HEK293 (cell line): Measurements from ENCODE around the gene RFNG.
A peak's percentile ranks its signal among the peaks of the same experiment; 100 is the strongest.

ENCODE experiments used
- CTCF ChIA-PET: fragments of 350-600 bp; formaldehyde crosslinking; extraction: SDS; loops from one replicate; lab custom pipeline; 2021; ENCODE audit warnings: antibody characterized with exemption; lab: Yijun Ruan, JAX
- POLR2A ChIA-PET: fragments of 300-600 bp; formaldehyde crosslinking; extraction: SDS; loops from one replicate; lab custom pipeline; 2020; ENCODE audit warnings: antibody characterized with exemption, inconsistent platforms; lab: Yijun Ruan, JAX
- H3K27ac ChIP-seq: fragments of 200-500 bp; sonication (Bioruptor generic); 2 replicates; pipeline ENCODE4 v1.5.1; 2014; ENCODE audit warnings: low read depth, low read length, control low read depth, inconsistent platforms; ENCODE audit errors: extremely low read depth
- H3K36me3 ChIP-seq, 2 experiments: fragments of 200-500 bp in 1 of 2; sonication (Bioruptor generic) in 1 of 2; 1 replicate in 1 of 2; 2 replicates in 1 of 2; pipeline ENCODE4 v1.5.1; 2014 to 2017; ENCODE audit warnings: inconsistent platforms in 2 of 2, low read length in 2 of 2; ENCODE audit not compliant: control insufficient read depth in 2 of 2, insufficient read depth in 1 of 2
- H3K4me1 ChIP-seq: fragments of 200-500 bp; sonication (Bioruptor generic); 2 replicates; pipeline ENCODE4 v1.5.1; 2014; ENCODE audit warnings: mild to moderate bottlenecking, low read length, inconsistent platforms; ENCODE audit not compliant: control insufficient read depth, insufficient read depth
- H3K4me3 ChIP-seq: 2 replicates; pipeline ENCODE4 v1.5.1; 2011; ENCODE audit warnings: low read depth, mild to moderate bottlenecking, control low read depth, low read length, moderate library complexity
- H3K9me3 ChIP-seq: fragments of 200-500 bp; sonication (Bioruptor generic); 2 replicates; pipeline ENCODE4 v1.5.1; 2014; ENCODE audit warnings: low read depth, low read length, inconsistent platforms; ENCODE audit not compliant: control insufficient read depth, insufficient read depth
- ATF2 ChIP-seq: fragments of 450-650 bp; formaldehyde crosslinking; IDR thresholded peaks from 2 replicates; pipeline ENCODE4 v1.5.1; 2016; ENCODE audit warnings: missing biosample characterization, missing genetic modification characterization, low read depth
- GLIS1 ChIP-seq: fragments of 450-650 bp; formaldehyde crosslinking; IDR thresholded peaks from 2 replicates; pipeline ENCODE4 v1.5.1; 2016; ENCODE audit warnings: missing biosample characterization, missing genetic modification characterization
- GLIS2 ChIP-seq: fragments of 450-650 bp; formaldehyde crosslinking; IDR thresholded peaks from 2 replicates; pipeline ENCODE4 v1.5.1; 2016; ENCODE audit warnings: missing biosample characterization, missing genetic modification characterization
- HIC1 ChIP-seq: fragments of 450-650 bp; formaldehyde crosslinking; IDR thresholded peaks from 2 replicates; pipeline ENCODE4 v1.5.1; 2016; ENCODE audit warnings: missing biosample characterization, missing genetic modification characterization
- INSM2 ChIP-seq: fragments of 450-650 bp; formaldehyde crosslinking; IDR thresholded peaks from 2 replicates; pipeline ENCODE4 v1.5.1; 2016; ENCODE audit warnings: missing biosample characterization, missing genetic modification characterization
- KLF10 ChIP-seq: fragments of 450-650 bp; IDR thresholded peaks from 2 replicates; pipeline ENCODE4 v1.5.1; 2018; ENCODE audit warnings: missing biosample characterization, mild to moderate bottlenecking, missing genetic modification characterization
- MYNN ChIP-seq: fragments of 450-650 bp; formaldehyde crosslinking; IDR thresholded peaks from 2 replicates; pipeline ENCODE4 v1.5.1; 2016; ENCODE audit warnings: missing biosample characterization, missing genetic modification characterization, borderline replicate concordance
- PRDM4 ChIP-seq: fragments of 450-650 bp; formaldehyde crosslinking; IDR thresholded peaks from 2 replicates; pipeline ENCODE4 v1.5.1; 2017; ENCODE audit warnings: missing biosample characterization, missing genetic modification characterization
- ZNF132 ChIP-seq: fragments of 450-650 bp; formaldehyde crosslinking; IDR thresholded peaks from 2 replicates; pipeline ENCODE4 v1.5.1; 2017; ENCODE audit warnings: missing biosample characterization, missing genetic modification characterization, borderline replicate concordance
- ZNF138 ChIP-seq: fragments of 450-650 bp; formaldehyde crosslinking; IDR thresholded peaks from 2 replicates; pipeline ENCODE4 v1.5.1; 2016; ENCODE audit warnings: missing biosample characterization, missing genetic modification characterization, borderline replicate concordance
- ZNF140 ChIP-seq: fragments of 450-650 bp; formaldehyde crosslinking; IDR thresholded peaks from 2 replicates; pipeline ENCODE4 v1.5.1; 2016; ENCODE audit warnings: missing biosample characterization, missing genetic modification characterization
- ZNF146 ChIP-seq: fragments of 450-650 bp; formaldehyde crosslinking; IDR thresholded peaks from 2 replicates; pipeline ENCODE4 v1.5.1; 2016; ENCODE audit warnings: missing biosample characterization, missing genetic modification characterization
- ZNF274 ChIP-seq, 2 experiments: fragments of 200-500 bp in 1 of 2; fragments of 450-650 bp in 1 of 2; sonication (Bioruptor generic) in 1 of 2; formaldehyde crosslinking in 1 of 2; IDR thresholded peaks; 2 replicates each; pipeline versions ENCODE4 v1.5.1 to v1.6.1; 2014 to 2016; ENCODE audit warnings: borderline replicate concordance in 1 of 2, inconsistent platforms in 1 of 2, low read length in 1 of 2, missing biosample characterization in 1 of 2, missing genetic modification characterization in 1 of 2
- ZNF354C ChIP-seq: fragments of 450-650 bp; formaldehyde crosslinking; IDR thresholded peaks from 2 replicates; pipeline ENCODE4 v1.5.1; 2016; ENCODE audit warnings: missing biosample characterization, missing genetic modification characterization, low read depth, borderline replicate concordance
- ZNF664 ChIP-seq: fragments of 450-650 bp; formaldehyde crosslinking; IDR thresholded peaks from 2 replicates; pipeline ENCODE4 v1.5.1; 2016; ENCODE audit warnings: missing biosample characterization, missing genetic modification characterization
- ZNF701 ChIP-seq: fragments of 450-650 bp; formaldehyde crosslinking; IDR thresholded peaks from 2 replicates; pipeline ENCODE4 v1.5.1; 2016; ENCODE audit warnings: missing biosample characterization, missing genetic modification characterization

RFNG gene

GRCh38 chr17:82091264-82092066, 39.9 kb upstream of the RFNG start:
- Histone ChIP-seq H3K4me1 (0 out of 2 replicates have a peak, but pooled peaks cover 5% of the 10 kb centered on the region), H3K36me3 (peaks cover 27 to 97% of the 10 kb centered on the region in 2 experiments), H3K9me3 (no peaks in the 10 kb centered on the region), H3K27ac (peak overlapping the region; percentile 24; the same call in 1 of the 2 replicates), H3K4me3 (no peak overlapping the region)
- POLR2A ChIA-PET = interaction anchor here (1.0 to 2.3 kb wide), 5 partner anchors 11 to 54 kb away, joined by 3 to 9 read pairs (median 4); partner anchors contain the start of gene DCXR
- CTCF ChIA-PET = no interaction called here
- TF ChIP-seq ZNF146 (no peak), GLIS2 (tag by site-specific recombination) (peak; percentile 50), PRDM4 (tag by site-specific recombination) (no peak), ZNF138 (tag by site-specific recombination) (no peak), ZNF274 (IDR thresholded peaks at IDR 0.05; ENCODE audit: low read length) (no peak), ZNF274 (tag by site-specific recombination; IDR thresholded peaks at IDR 0.05; ENCODE audit: borderline replicate concordance) (no peak), ZNF701 (tag by site-specific recombination) (no peak), ZNF664 (tag by site-specific recombination) (no peak), KLF10 (tag by site-specific recombination) (no peak), ZNF132 (tag by site-specific recombination) (no peak), HIC1 (tag by site-specific recombination) (peak; percentile 7; the same call in 1 of the 2 replicates), MYNN (tag by site-specific recombination) (no peak), INSM2 (tag by site-specific recombination) (no peak)

GRCh38 chr17:82090549-82091263, 39.1 kb upstream of the RFNG start:
- TF ChIP-seq GLIS1 (tag by site-specific recombination) (peak; percentile 0; the same call in 1 of the 2 replicates), ZNF354C (tag by site-specific recombination) (no peak), ZNF140 (tag by site-specific recombination) (no peak), HIC1 (tag by site-specific recombination) (peak; percentile 44; the same call in 1 of the 2 replicates), MYNN (tag by site-specific recombination) (no peak), ATF2 (0 out of 2 replicates have a peak, but pooled peaks have one; percentile 60)
- H3K4me1 ChIP-seq = no peaks in the 10 kb centered on the region
- peaks cover 28 to 97% of the 10 kb centered on the region in 2 experiments for H3K36me3 ChIP-seq
- CTCF ChIA-PET = no interaction called here
- H3K27ac ChIP-seq = no peak overlapping the region
- POLR2A ChIA-PET = interaction anchor here (0.5 to 2.3 kb wide), 7 partner anchors 10 to 410 kb away, joined by 3 to 9 read pairs (median 4); partner anchors contain the start of gene DCXR
- no peaks in the 10 kb centered on the region for H3K9me3 ChIP-seq
- no peak overlapping the region for H3K4me3 ChIP-seq
